ENCODE results near the gene UBA52.
"Not testable (repeated sequence)": the region's sequence is repeated elsewhere in the genome, so short reads cannot be mapped to it uniquely, and the experiment has no call there.

Gene UBA52

DNA sequence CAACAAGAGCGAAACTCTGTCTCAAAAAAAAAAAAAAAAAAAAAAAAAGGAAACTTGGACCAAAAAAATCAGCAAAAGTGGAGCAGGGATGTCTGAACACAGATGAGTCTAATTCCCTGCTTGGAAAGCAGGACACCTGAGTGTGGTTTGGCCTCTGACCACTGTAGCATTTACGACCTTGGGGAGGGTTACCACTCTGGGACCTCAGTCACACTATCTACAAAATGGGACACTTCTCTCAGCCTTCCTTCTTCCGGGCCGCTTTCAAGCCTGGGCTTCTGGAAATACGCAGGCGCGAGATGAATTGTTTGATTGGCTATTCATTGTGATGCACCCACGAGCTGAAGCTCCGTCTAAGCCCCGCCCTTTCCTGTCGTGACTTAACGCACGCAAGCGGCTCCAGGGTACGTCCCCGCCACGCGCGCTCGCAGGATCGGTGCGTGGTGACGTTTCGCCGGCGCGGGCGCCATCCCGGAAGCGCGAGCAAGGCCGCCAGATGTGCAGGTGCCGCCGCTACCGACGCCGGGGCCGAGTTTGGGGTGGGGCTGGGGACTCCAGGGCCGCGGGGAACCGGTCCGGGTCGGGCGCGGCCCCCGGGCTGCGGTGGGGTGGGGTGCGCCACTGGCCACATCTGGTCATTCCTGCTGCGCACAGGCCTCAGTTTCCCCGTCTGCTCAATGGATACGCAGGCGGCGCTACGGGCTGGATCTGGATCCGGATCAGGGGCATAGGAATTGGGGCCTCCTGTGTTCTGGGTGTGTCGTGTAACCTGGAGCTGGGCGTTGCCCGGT, 14.1 kb upstream of the UBA52 start, which contains the start of gene KXD1:
KXD1 (plus strand) TSS at position 460 of the 791 bp plus-strand sequence. CDS start 4,187 bp downstream, outside the sequence.
- DNase-seq: peak; percentile 99

DNA sequence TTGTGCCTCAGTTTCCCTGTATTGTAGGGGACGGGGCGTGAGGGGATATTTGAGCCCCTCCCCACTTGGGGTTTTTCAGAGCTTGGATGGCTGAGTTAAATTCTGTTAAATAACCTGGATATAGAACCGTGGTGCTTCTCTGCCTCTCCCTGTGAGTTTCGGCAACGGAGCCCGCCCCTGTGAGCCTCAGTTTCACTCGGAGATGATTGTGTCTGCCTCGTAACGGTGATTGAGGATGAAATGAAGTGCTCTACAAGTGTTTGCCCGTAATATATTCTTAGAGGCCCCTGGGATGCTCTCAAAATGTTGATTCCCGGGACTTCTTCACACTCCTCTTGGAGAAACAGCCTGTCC, 13.5 kb upstream of the UBA52 start:
- DNase-seq: no peak

DNA sequence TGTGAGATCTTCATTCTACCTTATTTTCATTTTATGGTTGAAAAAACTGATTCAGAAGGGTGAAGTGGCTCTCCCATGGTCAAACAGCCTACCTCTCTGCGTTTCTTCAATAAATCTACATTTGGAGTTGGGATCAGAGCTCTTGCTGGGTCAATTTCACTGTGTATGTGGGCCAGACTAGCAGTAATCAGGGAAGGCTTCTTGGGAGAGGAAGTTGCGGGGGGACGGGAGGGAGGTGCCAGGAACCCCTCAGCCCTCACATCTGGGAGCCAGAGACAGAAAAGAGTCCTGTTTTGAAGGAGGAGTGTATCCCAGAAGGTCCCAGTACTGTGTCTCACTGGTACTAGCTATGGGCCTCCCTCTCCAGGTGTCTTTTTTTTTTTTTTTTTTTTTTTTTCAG, 13.1 kb upstream of the UBA52 start:
- DNase-seq: no peak

DNA sequence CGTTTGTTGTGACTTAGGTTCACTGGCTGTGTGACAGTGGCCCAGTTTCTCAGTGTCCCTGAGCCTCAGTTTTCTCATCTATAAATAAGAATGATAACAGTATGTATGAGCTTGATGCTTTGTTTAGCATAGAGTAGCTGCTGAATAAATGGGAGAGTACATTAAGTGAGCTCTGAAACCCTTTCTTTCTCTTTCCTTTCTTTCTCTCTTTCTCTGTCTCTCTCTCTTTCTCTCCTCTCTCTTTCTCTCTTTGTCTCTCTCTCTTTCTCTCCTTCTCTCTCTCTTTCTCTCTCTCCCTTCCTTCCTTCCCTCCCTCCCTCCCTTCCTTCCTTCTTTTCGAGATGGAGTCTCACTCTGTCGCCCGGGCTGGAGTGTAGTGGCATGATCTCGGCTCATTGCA, 12.0 kb upstream of the UBA52 start:
- DNase-seq: no peak

DNA sequence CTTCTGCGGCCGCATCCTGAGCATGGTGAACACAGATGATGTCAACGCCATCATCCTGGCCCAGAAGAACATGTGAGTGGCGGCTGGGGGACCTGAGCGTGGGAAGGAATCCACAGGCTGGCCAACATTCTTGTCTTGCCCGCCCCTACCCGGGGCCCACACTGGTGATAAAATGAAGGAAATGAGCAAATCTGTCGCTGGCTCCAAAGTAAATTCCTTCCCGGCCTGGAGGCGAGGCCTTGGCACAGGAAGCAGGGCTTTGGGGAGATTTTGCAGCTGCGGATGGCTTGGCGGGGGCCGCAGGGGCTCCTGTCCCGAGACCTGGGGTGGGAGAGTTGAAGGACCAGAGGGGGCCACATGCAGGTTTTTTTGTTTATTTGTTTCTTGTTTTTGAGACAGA, 9.6 kb upstream of the UBA52 start:
- no peak for DNase-seq

DNA sequence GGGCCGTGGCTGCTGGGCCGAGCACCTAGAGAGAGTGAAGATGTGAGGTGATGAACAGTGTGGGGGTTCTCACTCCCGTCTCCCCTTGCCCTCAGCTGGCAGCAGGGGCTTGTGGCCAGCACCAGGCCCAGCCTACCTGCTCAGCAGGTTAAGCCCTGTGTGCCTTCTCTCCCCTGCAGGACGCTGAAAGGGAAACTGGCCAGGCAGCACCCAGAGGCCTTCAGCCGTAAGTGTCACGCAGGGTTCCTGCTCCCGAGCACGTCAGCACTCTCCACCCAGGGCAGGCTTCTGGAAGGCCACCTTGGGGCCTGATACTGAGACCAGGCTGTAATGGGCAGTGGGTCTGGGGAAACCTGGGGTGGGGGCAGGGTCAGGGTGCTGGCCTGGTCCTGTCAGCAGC, 4.7 kb upstream of the UBA52 start:
- no peak for DNase-seq

DNA sequence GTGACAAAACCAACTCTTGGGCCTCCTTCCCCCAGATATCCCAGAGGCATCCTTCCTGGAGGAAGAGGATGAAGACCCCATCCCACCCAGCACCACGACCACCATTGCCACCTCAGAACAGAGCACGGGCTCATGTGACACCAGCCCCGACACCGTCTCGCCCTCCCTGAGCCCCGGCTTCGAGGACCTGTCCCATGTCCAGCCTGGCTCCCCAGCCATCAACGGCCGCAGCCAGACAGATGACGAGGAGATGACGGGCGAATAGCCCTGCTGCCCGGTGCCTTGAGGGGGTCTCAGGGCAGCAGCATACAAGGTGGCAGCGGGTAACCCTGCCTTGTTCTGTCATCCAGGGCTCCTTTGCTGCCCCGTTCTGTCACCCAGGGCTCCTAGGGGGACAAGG, 3.3 kb upstream of the UBA52 start:
- DNase-seq: no peak

DNA sequence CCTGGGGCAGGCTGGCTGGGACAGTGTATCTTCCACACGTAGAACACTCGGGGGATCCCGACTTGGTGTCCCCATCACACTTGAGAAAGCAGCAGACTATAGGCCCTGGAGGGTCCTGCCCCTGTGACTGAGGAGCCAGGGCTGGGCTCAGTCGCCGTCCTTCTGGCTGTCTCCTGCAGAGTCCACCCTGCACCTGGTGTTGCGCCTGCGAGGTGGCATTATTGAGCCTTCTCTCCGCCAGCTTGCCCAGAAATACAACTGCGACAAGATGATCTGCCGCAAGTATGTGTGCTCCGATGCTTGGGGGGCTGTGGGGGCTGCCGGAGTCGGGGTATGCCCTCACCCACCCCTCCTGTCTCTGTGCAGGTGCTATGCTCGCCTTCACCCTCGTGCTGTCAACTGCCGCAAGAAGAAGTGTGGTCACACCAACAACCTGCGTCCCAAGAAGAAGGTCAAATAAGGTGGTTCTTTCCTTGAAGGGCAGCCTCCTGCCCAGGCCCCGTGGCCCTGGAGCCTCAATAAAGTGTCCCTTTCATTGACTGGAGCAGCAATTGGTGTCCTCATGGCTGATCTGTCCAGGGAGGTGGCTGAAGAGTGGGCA, 3.1 kb downstream of the UBA52 start:
- no peak for DNase-seq

DNA sequence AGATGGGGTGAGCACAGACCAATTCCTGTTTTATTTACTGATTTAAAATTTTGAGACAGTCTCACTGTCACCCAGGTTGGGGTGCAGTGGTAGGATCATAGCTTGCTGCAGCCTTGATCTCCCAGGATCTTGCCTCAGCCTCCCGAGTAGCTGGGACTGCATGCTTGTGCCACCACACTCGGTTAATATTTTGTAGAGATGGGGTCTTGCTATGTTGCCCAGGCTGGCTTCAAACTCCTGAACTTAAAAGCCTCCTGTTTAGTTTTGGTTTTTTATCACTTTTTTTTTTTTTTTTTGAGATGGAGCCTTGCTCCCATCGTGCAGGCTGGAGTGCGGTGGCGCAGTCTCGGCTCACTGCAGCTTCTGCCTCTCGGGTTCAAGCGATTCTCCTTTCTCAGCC, 4.7 kb downstream of the UBA52 start:
- DNase-seq: no peak

DNA sequence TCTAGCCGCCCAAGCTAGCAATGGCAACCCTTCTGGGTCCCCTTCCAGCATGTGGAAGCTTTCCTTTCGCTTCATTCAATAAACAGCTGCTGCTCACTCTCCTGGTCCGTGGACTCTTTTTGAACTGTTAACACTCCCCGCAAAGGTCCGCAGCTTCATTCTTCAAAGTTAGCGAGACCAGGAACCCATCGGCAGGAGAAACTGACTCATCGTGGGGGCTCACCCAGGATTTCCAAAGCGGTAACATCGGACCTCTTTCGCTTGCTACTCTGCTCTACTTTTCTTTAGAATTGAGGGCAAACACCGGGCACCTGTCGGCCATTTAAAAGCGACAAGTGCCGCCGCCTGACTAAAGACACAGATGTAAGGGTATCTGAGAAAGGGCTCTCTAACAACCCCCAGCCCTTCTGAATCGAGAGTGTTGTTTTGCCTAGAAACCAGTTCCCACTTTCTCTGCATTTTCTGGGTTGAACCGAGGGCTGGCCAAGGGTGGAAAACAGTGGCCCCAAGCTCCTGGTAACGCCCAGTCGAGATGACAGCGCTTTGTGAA, 5.8 kb downstream of the UBA52 start:
- DNase-seq: no peak

DNA sequence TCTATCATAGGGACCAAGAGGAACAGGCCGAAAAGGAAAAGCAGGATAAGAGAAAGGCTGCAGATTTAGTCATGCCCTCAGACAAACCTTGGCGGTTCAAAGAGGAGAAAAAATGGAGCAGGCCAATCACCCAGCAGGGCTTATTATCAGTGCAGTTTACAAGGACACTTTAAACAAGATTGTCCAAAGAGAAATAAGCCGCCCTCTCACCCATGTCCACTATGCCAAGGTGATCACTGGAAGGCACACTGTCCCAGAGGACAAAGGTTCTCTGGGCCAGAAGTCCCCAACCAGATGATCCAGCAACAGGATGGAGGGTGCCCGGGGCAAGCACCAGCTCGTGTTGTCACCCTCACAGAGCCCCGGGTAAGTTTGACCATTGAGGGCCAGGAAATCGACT, 8.7 kb downstream of the UBA52 start:
- DNase-seq: no peak

DNA sequence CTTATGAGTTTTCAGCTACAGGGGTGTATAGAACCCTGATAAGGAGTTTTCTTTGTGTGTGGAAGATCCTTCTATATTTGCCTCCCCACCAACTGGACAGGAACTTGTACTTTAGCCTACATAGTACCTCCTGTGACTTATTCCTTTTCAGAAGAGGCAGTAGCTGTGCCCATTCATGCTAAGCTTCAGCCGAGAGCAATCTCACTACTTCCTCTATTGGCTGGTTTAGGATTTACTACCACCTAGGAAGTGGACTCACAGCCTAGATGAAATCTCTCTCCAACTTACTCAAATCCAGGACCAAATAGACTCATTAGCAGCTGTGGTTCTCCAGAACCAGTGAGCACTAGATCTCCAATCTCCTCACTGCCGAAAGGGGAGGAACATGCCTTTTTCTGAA, 14.6 kb downstream of the UBA52 start:
- no peak for DNase-seq

DNA sequence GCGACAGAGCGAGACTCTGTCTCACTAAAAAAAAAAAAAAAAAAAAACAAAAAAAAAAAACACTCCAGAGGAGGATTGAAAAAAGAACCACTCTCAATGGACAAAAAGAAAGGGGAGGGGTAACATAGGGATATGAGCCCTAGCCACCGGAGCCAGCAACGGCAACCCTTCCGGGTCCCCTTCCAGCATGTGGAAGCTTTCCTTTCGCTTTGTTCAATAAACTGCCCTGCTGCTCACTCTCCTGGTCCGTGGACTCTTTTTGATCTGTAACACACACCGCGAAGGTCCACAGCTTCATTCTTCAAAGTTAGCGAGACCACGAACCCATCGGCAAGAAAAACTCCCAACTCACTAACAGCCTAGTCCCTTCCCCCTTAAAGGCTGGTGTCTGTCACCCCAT, 15.9 kb downstream of the UBA52 start:
- no peak for DNase-seq

DNA sequence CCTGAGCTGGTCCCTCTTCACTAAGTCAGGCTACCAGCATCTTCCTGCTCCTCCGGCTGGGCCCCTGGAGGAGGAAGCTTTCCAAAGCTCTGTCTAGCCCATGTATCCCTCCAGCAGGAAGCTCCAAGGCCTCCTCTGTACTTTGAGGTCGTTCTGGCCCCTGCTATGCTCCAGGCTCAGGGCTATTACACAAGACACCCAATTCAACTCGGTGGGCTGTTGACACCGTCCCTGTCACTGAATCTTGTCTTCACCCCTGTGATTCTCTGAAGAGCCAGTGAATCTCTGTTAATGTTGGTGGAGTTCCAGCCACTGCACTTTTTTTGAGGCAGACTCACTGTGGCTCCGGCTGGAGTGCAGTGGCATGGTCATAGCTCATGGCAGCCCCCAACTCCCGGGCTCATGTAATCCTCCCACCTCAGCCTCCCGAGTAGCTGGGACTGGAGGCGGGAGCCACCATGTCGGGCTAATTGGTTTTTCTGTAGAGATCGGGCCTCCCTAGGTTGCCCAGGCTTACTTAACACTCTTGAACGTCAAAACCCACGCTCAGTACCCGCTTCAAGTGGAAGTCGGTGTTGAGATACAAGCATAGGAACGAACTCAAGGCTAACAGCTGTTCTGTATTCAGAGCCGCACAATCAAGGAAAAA, 16.4 kb downstream of the UBA52 start:
- DNase-seq: no peak

DNA sequence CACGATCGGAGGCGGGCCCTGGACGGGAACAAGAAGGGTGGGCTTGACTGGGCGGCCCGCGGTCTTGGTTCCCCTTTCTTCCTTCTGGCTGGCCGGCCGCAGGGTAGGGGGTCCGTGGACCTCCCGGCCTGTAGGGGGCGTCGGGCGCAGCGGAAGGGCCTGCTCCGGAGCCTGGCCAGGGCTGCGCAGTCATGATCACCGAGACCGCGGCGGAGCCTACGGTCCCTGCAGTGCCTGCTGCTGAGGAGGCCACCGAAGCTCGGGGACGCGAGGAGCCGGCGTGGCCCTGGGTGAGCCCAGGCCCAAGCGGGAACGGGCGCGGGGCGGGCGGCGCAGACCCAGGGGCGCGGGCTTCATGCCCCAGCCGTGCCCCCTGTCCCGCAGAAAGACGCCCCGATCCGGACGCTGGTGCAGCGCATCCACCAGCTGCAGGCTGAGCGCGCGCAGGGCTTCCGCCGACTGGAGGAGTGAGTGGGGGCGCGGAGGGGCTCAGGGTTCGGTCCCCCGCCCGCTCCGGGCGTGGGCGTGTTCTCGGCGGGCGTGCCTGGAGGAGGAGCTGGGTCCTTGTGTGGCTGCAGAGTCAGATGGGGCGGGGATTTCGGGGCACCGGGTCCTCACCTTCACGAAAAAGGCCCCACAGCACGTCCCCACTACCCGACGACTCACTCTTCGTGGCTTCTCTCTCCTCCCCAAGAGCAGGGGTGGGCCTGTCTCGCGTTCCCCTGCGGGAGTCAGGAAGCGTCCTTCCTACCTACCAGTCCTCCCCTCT, 17.1 kb downstream of the UBA52 start, which contains the start of gene REX1BD:
REX1BD (plus strand) TSS at position 188 of the 769 bp plus-strand sequence; CDS start at position 192, 4 bp downstream.
- peak; percentile 95 for DNase-seq

DNA sequence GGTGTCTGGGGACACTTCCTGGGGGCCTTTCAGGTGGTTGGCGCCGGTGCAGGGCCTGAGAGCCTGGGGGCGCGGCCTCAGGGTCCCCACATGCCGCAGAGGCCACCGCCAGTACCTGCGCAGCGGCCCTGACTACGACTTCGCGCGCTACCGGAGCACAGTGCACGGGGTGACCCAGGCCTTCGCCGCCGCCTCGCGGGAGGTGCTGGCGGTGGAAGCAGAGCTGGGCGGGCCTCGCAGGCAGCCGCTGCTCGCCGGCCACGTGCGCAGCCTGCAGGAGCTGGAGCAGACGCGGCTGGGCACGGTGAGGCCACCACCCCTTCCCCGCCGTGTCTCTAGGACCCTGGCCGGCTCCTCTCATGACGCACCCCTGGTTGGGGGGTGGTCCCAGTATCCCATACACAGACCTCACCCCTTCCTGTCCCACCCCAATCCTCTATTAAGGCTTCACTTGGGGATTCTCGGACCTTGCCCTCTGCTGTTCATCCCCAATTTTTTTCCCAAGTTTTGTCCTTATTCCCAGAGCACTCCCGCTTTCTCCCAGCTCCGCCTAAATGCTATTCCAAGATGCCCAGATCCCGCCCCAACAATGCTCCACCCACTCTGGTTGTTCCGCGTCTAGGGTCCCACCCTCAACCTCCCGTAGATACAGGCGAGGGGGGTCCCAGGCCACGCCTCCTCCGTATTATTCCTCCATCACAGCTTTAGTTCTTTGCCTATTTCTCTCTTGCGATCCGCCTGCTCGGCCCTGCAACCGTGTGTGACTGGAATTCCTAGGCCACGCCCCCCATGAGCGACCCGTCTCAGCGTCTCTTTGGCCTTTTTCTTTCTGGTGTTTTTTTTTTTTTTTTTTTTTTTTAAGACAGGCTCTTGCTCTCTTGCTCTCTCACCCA, 18.0 kb downstream of the UBA52 start:
- DNase-seq: peak; percentile 77

DNA sequence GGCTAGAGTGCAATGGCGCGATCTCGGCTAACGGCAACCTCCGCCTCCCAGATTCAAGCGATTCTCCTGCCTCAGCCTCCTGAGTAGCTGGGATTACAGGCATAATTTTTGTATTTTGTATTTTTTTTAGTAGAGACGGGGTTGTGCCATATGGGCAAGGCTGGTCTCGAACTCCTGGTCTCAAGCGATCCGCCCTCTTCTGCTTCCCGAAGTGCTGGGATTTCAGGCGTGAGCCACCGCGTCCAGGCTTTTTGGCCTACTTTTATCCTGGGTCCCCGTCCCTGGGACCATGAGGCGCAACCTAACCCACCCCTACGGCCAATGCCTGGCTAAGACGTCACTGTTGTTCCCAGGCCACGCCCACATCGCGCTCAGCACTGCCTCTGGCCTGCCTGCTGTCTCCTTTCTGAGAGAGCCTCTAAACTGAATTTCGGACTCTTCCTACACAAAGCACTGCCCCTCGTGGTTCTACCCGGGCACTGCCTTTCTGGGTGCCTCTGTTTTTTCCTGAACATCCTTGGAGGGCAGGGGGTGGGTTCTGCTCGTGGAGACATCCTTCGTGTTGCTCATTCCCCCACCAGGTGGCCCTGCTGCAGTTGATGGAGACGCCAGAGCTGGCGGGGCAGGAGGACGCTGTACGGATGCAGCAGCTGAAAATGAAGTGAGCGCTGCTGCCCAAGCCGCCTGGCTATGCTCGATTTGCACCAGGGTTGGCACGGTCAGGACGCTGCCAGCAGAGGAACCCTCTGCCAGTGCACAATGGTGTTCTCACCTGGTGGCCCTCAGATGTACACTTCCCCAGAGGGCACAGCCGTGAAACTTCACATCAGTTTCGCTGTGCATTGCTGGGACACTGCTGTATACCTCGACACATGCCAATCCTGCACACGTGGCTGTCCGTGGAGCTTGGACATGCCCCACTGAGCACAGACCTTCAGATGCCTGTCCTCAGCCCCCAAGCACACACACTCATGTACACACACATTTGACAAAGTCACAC, 18.9 kb downstream of the UBA52 start:
- peak; percentile 50 for DNase-seq

DNA sequence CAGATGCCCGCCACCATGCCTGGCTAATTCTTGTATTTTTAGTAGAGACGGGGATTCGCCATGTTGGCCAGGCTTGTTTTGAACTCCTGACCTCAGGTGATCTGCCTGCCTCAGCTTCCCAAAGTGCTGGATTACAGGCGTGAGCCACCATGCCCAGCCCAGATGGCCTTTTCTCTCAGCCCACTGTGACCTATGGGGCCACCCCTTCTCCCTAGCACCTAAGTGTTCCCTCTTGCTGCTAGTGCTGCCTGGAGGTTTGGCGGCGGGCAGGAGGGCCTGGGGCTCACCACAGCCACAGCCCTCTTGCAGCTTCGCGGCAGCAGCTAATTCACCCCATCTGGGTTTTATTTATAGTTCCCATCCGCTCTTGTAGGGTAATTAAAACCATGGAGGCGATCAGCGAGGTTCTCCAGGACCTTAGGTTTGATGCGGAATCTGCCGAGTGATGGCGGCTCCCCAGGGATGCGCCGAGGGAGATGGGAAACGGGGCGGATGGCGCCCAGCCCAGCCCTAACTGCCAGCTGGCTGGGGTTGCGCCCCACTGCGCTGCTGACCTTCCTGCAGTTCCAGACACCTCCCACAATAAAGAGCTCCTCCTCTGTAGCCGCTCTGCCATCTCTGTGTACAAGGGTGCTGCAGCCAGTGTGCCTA, 20.2 kb downstream of the UBA52 start:
- DNase-seq: no peak

DNA sequence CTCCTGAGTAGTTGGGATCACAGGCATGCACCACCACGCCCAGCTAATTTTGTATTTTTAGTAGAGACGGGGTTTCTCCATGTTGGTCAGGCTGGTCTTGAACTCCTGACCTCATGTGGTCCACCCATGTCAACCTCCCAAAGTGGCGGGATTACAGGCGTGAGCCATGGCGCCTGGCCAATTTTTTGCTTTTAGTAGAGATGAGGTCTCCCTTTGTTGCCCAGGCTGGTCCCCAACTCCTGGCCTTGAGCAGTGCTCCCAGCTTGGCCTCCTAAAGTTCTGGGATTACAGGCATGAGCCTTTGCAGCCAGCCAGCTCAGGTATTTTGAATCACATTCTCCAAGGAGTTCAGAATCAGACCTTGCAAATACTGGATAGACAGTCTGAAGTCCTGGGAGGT, 21.1 kb downstream of the UBA52 start:
- not testable (repeated sequence) for DNase-seq

Measured in stimulated activated CD4-positive, alpha-beta T cell treated with anti-CD3 and anti-CD28 coated beads, Interleukin-15, amount 100 ng/mL, for 24 hours (primary cell).